NCI-H82 (cell line): ENCODE data around the gene SNTA1.
"Not testable (repeated sequence)": the region's sequence is repeated elsewhere in the genome, so short reads cannot be mapped to it uniquely, and the experiment has no call there.

Experiments used
- DNase-seq: peaks from one replicate; lab custom pipeline; 2025; lab: John Stamatoyannopoulos, UW

The SNTA1 gene

DNA sequence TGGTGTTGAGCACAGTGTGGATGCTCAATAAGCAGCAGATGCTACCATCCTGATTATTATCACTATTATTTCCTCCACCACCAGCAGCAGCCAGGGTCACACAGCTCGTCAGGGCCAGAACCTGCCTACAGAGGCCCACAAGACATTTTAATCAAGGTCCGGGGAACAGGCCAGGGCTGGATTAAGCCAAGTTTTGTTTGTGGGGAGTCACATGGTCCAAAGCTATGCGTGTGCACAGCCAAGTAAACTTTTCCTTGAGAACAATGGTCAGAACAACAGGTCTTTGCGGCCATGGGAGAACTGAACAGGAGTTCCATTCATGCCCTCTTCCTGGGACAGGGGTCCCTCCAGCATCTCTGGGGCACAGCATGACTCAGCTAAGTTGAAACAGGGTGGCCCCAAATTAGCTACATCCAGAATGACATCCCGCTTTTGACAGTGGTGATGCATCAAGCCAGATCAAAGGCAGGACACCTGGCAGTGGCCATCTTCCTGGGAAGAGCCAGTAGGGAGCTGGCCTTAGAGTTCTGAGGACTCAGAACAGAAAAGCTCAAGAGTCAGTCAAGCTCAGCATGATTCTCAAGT, 11.7 kb downstream of the SNTA1 start:
- DNase-seq, result no peak

DNA sequence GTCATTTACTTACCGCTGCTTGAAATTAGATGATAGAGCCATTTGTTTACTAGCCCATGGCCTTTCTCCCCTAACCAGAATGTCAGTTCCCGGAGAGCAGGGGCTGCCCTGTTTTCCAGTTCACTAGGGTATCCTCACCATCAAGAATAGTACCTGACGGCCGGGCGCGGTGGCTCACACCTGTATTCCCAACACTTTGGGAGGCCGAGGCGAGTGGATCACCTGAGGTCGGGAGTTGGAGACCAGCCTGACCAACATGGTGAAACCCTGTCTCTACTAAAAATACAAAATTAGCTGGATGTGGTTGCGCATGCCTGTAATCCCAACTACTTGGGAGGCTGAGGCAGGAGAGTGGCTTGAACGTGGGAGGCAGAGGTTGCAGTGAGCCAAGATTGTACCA, 19.7 kb downstream of the SNTA1 start:
- not testable (repeated sequence) for DNase-seq

DNA sequence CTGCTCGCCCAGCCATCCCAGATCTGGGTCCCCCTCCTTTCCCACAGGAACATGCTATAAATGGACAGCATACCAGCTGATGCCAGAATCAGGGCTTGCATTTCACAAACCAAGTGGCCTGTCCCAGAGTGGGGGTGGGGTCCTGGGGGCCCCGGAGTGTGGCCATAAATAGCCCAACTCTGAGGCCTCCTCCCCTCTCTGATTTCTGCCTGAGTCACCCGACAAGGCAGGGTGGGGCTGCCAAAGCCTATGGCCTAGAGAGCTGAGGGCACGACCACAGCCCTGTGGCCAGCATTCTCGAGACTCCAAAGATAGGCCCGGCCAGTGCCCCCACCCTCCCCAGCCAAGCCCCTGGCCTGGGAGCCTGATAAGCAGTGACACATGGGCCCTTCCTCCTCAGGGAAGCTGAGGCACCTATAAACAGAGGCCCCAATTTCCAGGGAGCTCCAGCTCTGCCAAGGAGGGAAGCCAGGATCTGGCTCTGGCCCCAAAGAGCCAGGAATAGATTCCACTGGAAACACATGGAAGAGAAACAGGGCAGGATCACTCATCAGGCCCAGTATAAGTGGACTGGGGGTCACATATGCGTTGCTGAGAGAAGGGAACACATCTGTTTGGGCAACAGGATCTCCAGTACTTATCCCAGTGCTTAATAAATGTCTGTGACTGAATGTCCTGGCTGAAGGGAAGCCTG, 20.3 kb downstream of the SNTA1 start:
- no peak for DNase-seq

DNA sequence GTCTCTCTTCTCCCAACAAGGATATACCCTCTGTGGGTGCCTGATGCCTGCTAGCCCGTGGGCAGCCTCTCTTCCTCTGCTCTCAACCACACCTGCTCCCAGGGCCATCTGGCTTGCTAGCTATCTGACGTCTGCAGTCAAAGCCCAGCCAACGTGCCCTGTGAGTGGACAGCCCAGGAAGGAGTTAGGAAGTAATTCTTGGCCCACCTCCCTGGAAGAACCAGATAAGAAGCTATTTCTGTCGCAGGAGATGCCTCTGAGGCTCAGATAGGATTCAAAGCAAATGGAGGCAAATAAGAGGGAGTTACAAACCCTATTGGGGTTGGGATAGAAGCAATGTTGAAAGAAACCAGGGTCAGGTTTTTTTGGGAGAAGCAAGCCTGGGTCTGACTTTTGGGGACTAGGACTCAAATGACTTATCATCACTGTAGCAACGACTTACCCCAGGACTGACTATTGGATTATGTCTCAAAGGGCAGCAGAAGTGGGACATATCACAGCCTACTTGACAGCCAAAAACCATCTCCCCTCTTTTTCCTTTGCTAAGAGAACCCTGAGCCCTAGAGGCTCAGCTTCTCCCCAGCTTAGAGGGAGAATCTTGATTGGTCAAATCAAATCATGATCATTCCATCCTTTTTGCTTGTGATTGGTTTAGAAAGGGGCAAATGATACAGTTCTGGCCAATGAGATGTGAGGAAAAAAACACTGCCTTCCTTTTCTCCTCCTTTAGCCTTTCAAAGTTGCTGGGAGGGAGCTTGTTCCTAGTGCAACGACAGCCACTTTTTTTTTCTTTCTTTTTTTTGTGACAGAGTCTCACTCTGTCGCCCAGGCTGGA, 24.2 kb downstream of the SNTA1 start:
- peak; percentile 42 for DNase-seq

DNA sequence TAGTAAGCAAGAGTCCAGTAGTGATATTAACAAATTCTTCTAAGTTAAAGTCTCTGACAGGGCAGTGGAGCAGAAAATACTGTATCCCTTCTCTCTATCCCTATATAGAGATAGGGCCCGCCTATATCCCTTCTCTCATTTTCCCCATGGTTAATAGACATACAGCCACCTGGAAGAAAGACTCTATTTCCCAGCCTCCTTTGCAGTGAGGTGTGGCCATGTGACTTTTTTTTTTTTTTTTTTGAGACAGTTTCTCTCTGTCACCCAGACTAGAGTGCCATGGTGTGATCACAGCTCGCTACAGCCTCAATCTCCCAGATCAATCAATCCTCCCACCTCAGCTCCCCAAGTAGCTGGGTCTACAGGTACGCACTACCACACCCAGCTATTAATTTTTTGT, 25.5 kb downstream of the SNTA1 start:
- DNase-seq, result no peak

DNA sequence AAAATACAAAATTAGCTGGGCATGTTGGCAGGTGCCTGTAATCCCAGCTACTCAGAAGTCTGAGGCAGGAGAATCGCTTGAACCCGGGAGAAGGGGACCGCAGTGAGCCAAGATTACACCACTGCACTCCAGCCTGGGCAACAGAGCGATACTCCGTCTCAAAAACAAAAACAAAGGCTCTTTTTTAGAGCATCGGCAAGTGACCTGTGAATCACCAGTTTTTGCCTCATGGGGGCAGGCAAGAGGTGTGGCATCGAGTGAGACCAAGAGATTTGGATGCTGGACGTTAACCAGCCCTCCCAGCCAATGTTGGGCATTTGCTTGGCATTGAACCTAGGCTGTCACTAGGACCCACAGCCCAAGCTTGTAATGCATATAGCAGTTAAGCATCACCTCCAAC, 27.6 kb downstream of the SNTA1 start:
- DNase-seq, result peak; percentile 63

DNA sequence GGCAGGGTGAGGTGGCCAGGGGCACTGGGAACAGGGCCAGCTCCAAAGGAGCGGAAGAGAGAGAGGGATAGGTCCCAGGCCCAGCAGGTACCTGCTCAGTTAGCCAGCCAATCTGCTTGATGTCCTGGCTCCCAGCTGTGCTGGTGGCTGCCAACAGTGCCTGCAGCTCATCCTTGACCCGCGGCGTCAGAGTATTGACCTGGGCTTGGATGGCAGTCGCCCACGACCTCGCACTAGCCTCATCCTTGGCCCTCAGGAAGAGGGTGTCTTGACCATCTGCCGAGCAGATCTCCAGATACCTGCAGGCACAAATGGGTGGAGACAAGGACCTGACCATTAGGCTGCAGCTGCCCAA, 31.1 kb downstream of the SNTA1 start:
- no peak for DNase-seq

DNA sequence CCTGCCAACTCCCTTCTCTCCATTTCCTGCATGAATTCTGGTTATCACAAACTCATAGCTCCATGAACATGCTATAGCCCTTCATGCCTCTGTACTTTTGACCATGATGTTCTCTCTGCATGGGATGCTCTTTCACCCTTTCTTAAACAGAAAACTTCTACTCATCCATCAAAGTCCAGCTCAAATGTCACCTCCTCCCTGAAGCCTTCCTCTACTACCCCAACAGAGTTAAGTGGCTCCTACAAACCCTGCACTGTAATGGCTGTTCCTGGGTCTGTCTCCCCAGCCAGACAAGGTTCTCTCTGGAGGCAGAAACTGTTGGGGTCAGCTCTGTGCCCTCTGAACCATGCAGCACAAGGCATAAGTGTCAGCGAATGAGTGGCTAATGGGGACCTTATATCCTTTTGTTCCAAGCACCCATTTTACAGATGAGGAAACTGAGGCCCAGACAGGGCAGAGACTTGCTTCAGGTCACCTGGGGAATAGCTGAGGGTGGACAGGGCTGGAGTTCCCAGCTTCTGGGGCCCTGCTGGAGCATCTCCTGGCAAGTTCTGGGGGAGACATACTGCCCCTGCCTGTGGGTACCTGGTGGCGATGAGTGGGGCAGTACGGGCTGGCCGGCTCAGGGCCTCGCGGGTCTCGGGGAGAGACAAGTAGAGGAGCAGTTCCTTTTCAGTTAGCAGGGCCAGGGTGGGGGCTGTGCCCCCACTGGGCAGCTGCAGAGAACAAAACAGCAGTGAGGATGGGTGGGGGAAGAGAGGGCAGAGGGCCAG, 31.7 kb downstream of the SNTA1 start:
- no peak for DNase-seq

DNA sequence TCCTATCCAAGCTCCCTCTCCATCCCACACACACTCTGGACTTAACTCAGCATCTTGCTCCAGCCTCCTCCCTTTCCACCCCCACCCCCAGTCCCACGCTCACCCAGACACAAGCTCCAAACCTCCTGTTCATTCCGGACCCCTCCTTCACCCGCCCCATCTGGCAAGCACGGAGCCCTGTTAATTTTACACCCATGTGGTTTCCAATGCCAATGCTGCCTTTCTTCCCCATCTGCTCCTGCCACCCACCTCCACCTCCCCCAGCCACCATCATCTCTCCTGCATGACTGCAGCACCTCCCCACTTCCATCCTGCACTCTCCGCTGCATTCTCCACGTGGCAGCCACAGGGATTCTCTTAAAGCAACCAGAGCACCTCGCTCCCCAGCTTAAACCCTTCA, 32.3 kb downstream of the SNTA1 start:
- peak; percentile 53 for DNase-seq

DNA sequence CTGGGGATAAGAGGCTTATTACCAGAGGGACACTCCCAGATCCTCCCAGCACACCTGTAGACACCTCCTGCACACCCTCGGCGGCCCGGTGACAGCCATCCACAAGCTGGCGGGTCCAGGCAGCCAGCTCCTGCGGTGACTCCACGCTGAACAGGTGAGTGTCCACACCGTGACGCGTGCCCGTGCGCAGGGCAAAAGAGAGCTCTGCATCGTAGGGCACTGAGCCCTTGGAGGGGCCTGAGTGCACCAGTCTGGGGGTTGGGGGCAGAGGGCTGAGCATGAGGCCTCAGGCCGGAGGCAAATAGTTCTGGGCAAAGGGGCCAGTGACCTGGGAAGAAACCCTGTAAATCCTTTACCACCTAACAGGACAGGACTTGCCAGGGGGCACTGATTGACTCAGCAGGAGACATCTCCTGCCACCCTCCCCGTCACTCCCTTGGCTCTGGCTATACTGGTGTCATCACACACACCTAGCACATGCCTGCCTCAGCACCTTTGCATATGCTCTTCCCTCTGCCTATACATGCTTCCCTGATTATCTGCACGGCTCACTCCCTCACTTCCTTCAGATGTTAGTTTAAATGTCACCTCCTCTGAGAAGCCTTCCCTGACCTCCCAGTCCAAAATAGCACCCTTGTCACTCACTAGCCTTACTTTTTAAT, 33.4 kb downstream of the SNTA1 start:
- DNase-seq, result no peak

DNA sequence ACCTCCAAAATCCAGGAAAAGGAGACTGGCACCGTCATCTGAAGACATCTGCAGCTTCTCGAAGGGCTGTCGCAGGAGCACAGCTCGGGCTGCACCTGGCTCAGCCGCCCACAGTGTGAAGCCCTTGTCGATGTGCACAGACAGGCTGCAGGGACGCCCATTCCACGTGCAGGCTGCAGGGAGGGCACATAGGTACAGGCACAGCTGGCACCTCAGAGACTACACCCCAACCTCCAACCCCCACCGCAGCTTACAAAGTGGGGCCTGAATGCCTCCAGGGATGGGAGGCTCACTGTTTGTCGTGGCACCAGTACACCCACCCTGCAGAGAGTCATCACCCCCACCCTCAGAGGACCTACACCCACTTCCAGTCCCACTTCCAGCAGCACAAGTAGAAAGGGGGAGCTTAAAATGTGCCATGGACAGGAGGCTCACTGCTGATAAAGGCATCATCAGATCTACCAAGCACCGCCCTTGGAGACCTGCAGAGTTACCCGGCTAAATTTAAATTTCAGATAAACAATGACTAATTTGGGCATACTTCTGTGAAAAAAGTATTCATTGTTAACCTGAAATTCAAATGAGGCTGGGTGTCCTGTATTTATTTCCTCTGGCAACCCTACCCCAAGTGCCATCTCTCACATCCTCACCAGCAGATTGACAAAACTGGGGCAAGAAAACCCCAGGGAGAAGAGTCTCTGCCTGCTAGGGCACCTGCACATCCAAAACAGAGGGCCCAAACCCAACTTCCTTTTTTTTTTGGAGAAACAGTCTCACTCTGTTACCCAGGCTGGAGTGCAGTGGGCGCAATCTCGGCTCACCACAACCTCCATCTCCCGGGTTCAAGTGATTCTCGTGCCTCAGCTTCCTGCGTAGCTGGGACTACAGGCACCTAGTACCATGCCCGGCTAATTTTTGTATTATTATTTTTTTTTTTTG, 34.6 kb downstream of the SNTA1 start:
- DNase-seq, result no peak

DNA sequence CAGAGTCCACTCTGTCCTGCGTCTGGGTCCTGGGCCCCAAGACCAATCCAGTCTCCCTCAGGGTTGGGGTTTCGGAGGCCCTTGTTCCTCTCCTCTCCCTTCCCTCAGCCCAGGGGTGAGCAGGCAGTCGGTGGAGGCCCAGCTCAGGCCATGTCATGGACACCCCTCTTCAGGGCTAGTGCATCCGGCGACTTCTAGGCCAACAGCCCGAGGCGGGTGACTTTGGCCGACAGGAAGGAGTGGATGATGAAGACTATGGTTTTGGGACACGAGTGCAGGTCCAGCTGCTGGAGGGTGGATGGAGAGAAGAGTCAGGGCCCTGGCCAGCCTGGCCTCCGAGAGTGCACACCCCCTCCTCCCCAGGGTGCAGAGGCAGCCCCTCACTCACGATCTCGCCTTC, 35.2 kb downstream of the SNTA1 start:
- DNase-seq, result no peak

DNA sequence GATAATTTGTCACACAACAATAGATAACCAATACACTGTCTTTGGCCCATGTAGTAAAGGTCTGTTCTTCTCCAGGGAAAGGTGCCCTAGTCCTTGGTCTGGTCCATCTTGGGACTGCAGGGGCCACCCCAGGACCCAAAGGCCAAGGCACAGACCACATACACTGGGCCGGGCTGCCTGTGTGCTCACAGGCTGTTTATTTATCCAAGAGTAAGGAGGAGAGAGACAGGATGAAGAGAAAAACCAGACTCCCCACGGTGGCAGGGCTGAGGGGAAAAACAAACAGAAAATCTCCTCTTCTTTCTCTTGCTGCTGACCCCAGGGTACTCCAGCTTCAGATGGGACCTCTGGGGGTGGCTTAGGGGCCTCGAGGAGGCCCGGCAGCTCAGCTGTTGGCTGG, 35.8 kb downstream of the SNTA1 start:
- no peak for DNase-seq

DNA sequence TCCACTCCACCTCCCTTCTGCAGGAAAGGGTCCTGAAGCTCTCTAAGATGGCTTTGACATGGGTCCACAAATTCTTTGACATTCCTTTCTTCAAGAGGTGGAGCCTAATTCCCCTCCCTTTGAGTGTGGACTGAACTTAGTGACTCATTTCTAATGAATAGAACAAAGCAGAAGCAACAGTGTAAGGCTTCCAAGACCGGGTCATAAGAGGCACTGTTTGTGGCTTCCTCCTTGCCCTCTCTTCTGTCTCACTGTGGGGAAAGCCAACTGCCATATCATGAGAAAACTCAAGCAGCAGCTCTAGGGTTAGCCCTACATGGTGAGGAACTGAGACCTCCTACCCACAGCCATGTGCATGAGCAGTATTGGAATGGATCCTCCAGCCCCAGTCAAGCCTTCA, 36.3 kb downstream of the SNTA1 start:
- no peak for DNase-seq

DNA sequence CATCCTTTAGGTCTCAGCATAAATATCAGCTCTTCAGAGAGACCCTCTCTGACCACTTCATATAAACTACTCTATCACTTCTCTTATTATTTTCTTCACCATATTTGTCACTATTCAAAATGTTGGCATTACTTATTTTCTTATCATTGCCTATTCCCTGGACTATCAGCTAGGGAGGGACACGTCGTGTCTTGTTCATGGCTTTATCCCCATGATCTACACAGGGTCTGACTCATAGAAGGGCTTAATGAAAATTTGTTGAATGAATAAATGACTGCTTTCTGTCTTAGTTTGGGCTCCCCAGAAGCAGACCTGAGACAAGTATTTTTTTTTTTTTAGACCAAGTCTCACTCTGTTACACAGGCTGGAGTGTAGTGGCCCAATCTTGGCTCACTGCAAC, 39.3 kb downstream of the SNTA1 start:
- no peak for DNase-seq

DNA sequence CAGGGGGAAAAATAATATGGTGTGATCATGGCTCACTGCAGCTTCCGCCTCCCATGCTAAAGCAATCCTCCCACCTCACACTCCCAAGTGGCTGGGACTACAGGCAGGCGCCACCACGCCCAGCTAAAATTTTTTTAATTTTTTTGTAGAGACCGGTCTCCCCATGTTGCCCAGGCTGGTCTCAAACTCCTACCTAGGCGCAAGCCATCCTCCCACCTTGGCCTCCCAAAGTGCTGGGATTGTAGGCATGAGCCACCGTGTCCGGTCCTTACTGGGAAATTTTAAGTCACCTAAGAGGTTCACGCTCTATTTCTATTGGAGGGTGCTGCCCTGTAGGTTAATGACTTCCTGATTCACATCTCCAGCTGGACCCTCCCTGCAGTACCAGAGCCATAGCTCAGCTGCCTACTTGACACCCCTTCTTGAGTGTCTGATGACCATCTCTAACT, 41.6 kb downstream of the SNTA1 start:
- DNase-seq, result peak; percentile 54

DNA sequence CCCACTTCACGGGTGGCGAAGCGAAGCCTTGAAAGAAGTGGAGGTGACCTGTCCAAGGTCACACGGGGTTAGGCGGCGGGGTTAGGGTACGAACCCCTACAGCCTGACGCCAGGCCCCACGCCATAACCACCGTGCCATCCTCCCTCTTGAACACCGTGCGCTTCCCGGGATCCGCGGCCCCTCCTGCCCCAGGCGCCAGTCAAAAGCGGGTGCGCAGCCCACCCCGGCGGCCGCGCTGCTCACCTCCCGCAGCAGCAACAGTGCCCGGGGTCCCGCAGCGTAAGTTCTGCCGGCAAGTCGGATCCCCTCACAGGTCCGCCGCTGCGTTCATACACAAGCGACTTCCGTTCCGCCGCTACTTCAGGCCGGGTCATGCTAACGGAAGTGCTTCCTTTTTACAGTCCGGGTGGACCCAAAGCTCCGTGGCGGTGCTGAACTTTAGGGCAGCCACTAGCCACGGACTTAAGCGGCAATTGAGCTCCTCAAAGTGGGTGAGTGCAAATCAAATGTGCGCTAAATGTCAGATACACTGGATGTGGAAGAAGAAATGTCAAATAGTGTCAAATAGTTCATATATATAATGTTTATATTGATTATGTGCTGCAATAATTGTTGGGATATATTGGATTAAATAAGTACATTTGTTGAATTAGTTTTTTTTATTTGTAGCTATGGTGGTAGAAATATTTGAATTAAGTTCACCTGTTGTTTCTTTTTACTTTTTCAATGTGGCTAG, 42.2 kb downstream of the SNTA1 start, which contains the start of gene CDK5RAP1:
CDK5RAP1 (minus strand) TSS at position 336 of the 737 bp plus-strand sequence. CDS start 4,455 bp downstream, outside the sequence.
- peak; percentile 97 for DNase-seq

DNA sequence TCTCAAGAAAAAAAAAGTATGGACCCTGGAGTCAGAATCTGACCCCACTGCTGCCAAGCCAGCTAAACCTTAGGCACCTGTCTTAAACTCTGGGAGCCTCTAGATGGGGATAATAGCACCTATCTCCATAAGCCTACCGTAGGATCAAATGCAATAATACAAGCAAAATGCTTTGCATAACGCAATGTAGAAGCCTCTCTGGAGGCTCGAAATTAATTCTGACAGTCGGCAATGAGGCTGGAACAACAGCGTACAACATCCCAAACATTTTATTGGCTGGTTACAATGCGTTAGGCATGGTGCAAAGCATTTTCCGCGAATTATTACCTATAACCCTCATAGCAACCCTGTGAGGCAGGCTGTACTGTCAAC, 42.8 kb downstream of the SNTA1 start:
- peak; percentile 43 for DNase-seq

DNA sequence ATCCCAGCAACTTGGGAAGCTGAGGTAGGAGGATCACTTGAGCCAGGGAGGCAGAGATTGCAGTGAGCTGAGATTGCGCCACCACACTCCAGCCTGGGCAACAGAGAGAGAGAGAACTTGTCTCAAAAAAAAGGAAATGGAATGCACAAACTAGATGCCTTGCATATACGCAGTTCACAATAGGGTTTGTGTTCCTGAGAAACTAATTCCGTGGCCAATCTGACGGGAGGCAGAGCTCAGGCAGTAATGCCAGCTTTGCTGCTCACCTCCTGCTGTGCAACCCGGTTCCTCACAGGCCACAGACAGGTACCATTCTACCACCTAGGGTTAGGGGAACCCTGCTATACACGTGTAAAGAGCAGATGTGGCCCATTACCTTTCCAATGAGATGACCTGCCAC, 43.6 kb downstream of the SNTA1 start:
- no peak for DNase-seq

DNA sequence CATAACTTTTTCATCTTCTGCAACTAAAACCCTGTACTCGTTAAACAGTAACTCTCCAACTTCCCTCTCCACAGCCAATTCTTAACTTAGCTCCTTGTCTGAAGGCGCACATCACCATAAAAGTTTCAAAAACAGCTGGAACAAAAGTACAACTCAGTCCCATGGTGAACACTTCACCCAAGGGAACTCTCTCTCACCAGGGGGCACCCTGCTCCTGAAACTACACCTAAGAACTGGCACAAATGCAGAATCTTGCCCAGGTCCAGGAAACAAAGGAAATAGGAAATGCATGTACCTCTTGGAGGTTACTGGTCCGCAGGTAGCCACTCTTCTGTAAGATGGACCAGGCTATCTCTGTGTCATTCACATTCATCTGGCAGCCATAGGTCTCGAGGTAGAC, 48.8 kb downstream of the SNTA1 start:
- no peak for DNase-seq
